Suppressor macrophage treated with lipopolysaccharide for 4 hours (primary cell): Measurements from ENCODE around the gene RASSF8.

Experiments
- DNase-seq: peaks from one replicate; pipeline ENCODE4 v3.0.0-alpha.2; 2020

RASSF8 gene

GRCh38 chr12:26128168-26128567 is 169.7 kb downstream of the RASSF8 start:
- no peak for DNase-seq
